ENCODE measurements around the gene PSMA5.
"Not testable (repeated sequence)": the region's sequence is repeated elsewhere in the genome, so short reads cannot be mapped to it uniquely, and the experiment has no call there.

- TF ChIP-seq POLR2A, POLR2AphosphoS5 (IDR thresholded peaks at IDR 0.05): not testable (repeated sequence)
Measured at GRCh38 chr1:109373696-109374095, 52.6 kb downstream of the PSMA5 start.
